Mesenchymal stem cell (in vitro differentiated cells and primary cell): ENCODE measurements around the gene MYL12B.
"Not testable (repeated sequence)": the region's sequence is repeated elsewhere in the genome, so short reads cannot be mapped to it uniquely, and the experiment has no call there.

Experiments used
- DNase-seq: peaks from one replicate; pipeline ENCODE4 v3.0.0-alpha.2; 2013
- H2AFZ ChIP-seq: one replicate; pipeline ENCODE4 v1.6.1; 2013; ENCODE audit warnings: low read depth, mild to moderate bottlenecking, control low read depth, inconsistent platforms, low read length, moderate library complexity
- H2AK5ac ChIP-seq: 2 replicates; pipeline ENCODE4 v1.6.1; 2013; ENCODE audit warnings: low read length, moderate library complexity, mild to moderate bottlenecking, inconsistent platforms; ENCODE audit not compliant: severe bottlenecking
- H2BK120ac ChIP-seq: one replicate; pipeline ENCODE4 v1.6.1; 2013; ENCODE audit warnings: low read depth, mild to moderate bottlenecking, inconsistent platforms, low read length, moderate library complexity
- H2BK12ac ChIP-seq, 2 experiments: one replicate each; pipeline ENCODE4 v1.6.1; 2013; ENCODE audit warnings: inconsistent platforms in 2 of 2, low read length in 2 of 2, mild to moderate bottlenecking in 2 of 2, moderate library complexity in 2 of 2, control low read depth in 1 of 2
- H2BK15ac ChIP-seq: one replicate; pipeline ENCODE4 v1.6.1; 2013; ENCODE audit warnings: mild to moderate bottlenecking, low read depth, inconsistent platforms; ENCODE audit not compliant: poor library complexity, severe bottlenecking
- H2BK5ac ChIP-seq: 2 replicates; pipeline ENCODE4 v1.6.1; 2013; ENCODE audit warnings: low read depth, mild to moderate bottlenecking, low read length, control low read depth, inconsistent platforms; ENCODE audit not compliant: poor library complexity, severe bottlenecking
- H3K14ac ChIP-seq, 2 experiments: one replicate each; pipeline ENCODE4 v1.6.1; 2013; ENCODE audit warnings: inconsistent platforms in 2 of 2, low read length in 2 of 2, control low read depth in 1 of 2, mild to moderate bottlenecking in 1 of 2, moderate library complexity in 1 of 2
- H3K18ac ChIP-seq, 2 experiments: one replicate each; pipeline ENCODE4 v1.6.1; 2013; ENCODE audit warnings: inconsistent platforms in 2 of 2, low read length in 2 of 2, control low read depth in 1 of 2, low read depth in 1 of 2, mild to moderate bottlenecking in 1 of 2
- H3K23ac ChIP-seq, 2 experiments: one replicate each; pipeline ENCODE4 v1.6.1; 2013; ENCODE audit warnings: inconsistent platforms in 2 of 2, low read length in 2 of 2, mild to moderate bottlenecking in 2 of 2, moderate library complexity in 2 of 2, control low read depth in 1 of 2
- H3K27ac ChIP-seq: 2 replicates; pipeline ENCODE4 v1.5.1; 2013; ENCODE audit warnings: mild to moderate bottlenecking, moderate library complexity, low read length, control low read depth, inconsistent platforms; ENCODE audit not compliant: poor library complexity, severe bottlenecking
- H3K27me3 ChIP-seq, 2 experiments: 2 replicates each; pipeline versions ENCODE4 v1.6.1 to v1.7.0; 2013; ENCODE audit warnings: low read length in 2 of 2, mild to moderate bottlenecking in 2 of 2, moderate library complexity in 2 of 2, control low read depth in 1 of 2, inconsistent platforms in 1 of 2; ENCODE audit not compliant: control insufficient read depth in 1 of 2, insufficient read depth in 1 of 2
- H3K36me3 ChIP-seq, 2 experiments: 2 replicates each; pipeline versions ENCODE4 v1.6.1 to v1.7.0; 2013; ENCODE audit warnings: low read length in 2 of 2, control low read depth in 1 of 2, inconsistent platforms in 1 of 2, low read depth in 1 of 2, mild to moderate bottlenecking in 1 of 2; ENCODE audit not compliant: insufficient read depth in 2 of 2, control insufficient read depth in 1 of 2
- H3K4ac ChIP-seq, 2 experiments: one replicate each; pipeline ENCODE4 v1.6.1; 2013; ENCODE audit warnings: inconsistent platforms in 2 of 2, low read length in 2 of 2, mild to moderate bottlenecking in 2 of 2, moderate library complexity in 2 of 2, control low read depth in 1 of 2, low read depth in 1 of 2
- H3K4me1 ChIP-seq: 2 replicates; pipeline ENCODE4 v1.6.1; 2013; ENCODE audit warnings: low read depth, low read length, control low read depth; ENCODE audit not compliant: control insufficient read depth, insufficient read depth
- H3K4me2 ChIP-seq: 2 replicates; pipeline ENCODE4 v1.6.1; 2013; ENCODE audit warnings: low read length, mild to moderate bottlenecking, inconsistent platforms; ENCODE audit not compliant: poor library complexity, severe bottlenecking
- H3K4me3 ChIP-seq, 2 experiments: 2 replicates each; pipeline versions ENCODE4 v1.5.1 to v1.7.0; 2013; ENCODE audit warnings: low read length in 2 of 2, mild to moderate bottlenecking in 2 of 2, control low read depth in 1 of 2, low read depth in 1 of 2; ENCODE audit not compliant: insufficient read depth in 1 of 2
- H3K79me1 ChIP-seq: replicated peaks from 2 replicates; pipeline ENCODE4 v1.6.1; 2013; ENCODE audit warnings: mild to moderate bottlenecking, control low read depth, low read length, inconsistent platforms; ENCODE audit not compliant: poor library complexity, severe bottlenecking
- H3K9ac ChIP-seq: 2 replicates; pipeline ENCODE4 v1.7.0; 2013; ENCODE audit warnings: mild to moderate bottlenecking, low read length, moderate library complexity
- H3K9me3 ChIP-seq: 2 replicates; pipeline ENCODE4 v1.7.0; 2013; ENCODE audit warnings: mild to moderate bottlenecking, low read length; ENCODE audit not compliant: control insufficient read depth
- H4K8ac ChIP-seq: one replicate; pipeline ENCODE4 v1.6.1; 2013; ENCODE audit warnings: inconsistent platforms, mild to moderate bottlenecking, low read length, moderate library complexity
- H4K91ac ChIP-seq: one replicate; pipeline ENCODE4 v1.6.1; 2013; ENCODE audit warnings: mild to moderate bottlenecking, low read length, inconsistent platforms
- WGBS: methylation state at CpG from one replicate; pipeline ENCODE4 v1.1.7; 2013; ENCODE audit warnings: mixed read lengths; 5-methylcytosine and 5-hydroxymethylcytosine counted together

The MYL12B gene

GRCh38 chr18:3219241-3219630, 42.7 kb upstream of the MYL12B start:
- Histone ChIP-seq H2BK5ac (no peak overlapping the region), H2AK5ac (no peak overlapping the region), H2BK120ac (no peak overlapping the region), H3K9me3 (no peaks in the 10 kb centered on the region), H2AFZ (no peak overlapping the region), H3K9ac (peak overlapping the region; percentile 63), H4K91ac (no peak overlapping the region), H3K14ac (no peak overlapping the region), H3K23ac (no peak overlapping the region), H2BK15ac (no peak overlapping the region), H4K8ac (no peak overlapping the region), H3K4ac (no peak overlapping the region), H3K36me3 (no peaks in the 10 kb centered on the region), H3K27me3 (no peaks in the 10 kb centered on the region), H3K4me2 (no peak overlapping the region), H3K79me1 (no peaks in the 10 kb centered on the region), H3K4me1 (no peaks in the 10 kb centered on the region), H3K4me3 (peak overlapping the region in 1 of 2 experiments; percentile 29), H3K27ac (no peak overlapping the region), H3K18ac (no peak overlapping the region), H2BK12ac (no peak overlapping the region)
- DNase-seq = no peak
- 95% methylated on average over 8 of the region's 8 CpGs for WGBS

GRCh38 chr18:3219631-3220335, 42.1 kb upstream of the MYL12B start, which contains the start of gene MYOM1:
Gene MYOM1, minus strand, starts transcription at chr18:3219968. Its CDS starts 4,745 bp downstream, at chr18:3215223.
- no peak within 1 kb of the TSS for H3K27ac ChIP-seq
- H3K4ac ChIP-seq = no peak within 1 kb of the TSS
- H4K8ac ChIP-seq = no peak within 1 kb of the TSS
- no peak within 1 kb of the TSS for H3K23ac ChIP-seq
- H3K9me3 ChIP-seq = no peaks in the 10 kb centered on the region
- H2BK5ac ChIP-seq = no peak within 1 kb of the TSS
- no peaks in the 10 kb centered on the region for H3K36me3 ChIP-seq
- WGBS = 85% methylated on average over 9 of the region's 9 CpGs
- H4K91ac ChIP-seq = no peak within 1 kb of the TSS
- H3K4me3 ChIP-seq = peak within 1 kb of the TSS in 1 of 2 experiments; percentile 29
- no peak within 1 kb of the TSS for H3K4me2 ChIP-seq
- no peaks in the 10 kb centered on the region for H3K4me1 ChIP-seq
- peak within 1 kb of the TSS in 1 of 2 experiments; percentile 41 for H3K14ac ChIP-seq
- DNase-seq = no peak
- peak within 1 kb of the TSS in 1 of 2 experiments; percentile 39 for H2BK12ac ChIP-seq
- H2AFZ ChIP-seq = no peak within 1 kb of the TSS
- no peak within 1 kb of the TSS for H2AK5ac ChIP-seq
- H3K9ac ChIP-seq = peak within 1 kb of the TSS; percentile 63
- no peaks in the 10 kb centered on the region for H3K27me3 ChIP-seq
- no peaks in the 10 kb centered on the region for H3K79me1 ChIP-seq
- H2BK15ac ChIP-seq = no peak within 1 kb of the TSS
- no peak within 1 kb of the TSS for H3K18ac ChIP-seq
- H2BK120ac ChIP-seq = no peak within 1 kb of the TSS

- not testable (repeated sequence) for H3K14ac ChIP-seq, H3K4me1 ChIP-seq, DNase-seq, H2BK5ac ChIP-seq, H3K4me3 ChIP-seq, H3K9me3 ChIP-seq, H2AK5ac ChIP-seq, H4K8ac ChIP-seq, H3K4ac ChIP-seq, H4K91ac ChIP-seq, H3K9ac ChIP-seq, H3K36me3 ChIP-seq, H2BK12ac ChIP-seq, H3K4me2 ChIP-seq, H3K18ac ChIP-seq, H2AFZ ChIP-seq, H2BK120ac ChIP-seq, H3K23ac ChIP-seq, H3K79me1 ChIP-seq, H2BK15ac ChIP-seq, H3K27ac ChIP-seq, H3K27me3 ChIP-seq
- WGBS = 89% methylated on average over 4 of the region's 4 CpGs
Measured at GRCh38 chr18:3220868-3221267, 41.1 kb upstream of the MYL12B start.

- H3K23ac ChIP-seq = no peak overlapping the region
- H3K4me2 ChIP-seq = no peak overlapping the region
Measured at GRCh38 chr18:3221496-3221895, 40.4 kb upstream of the MYL12B start.

More at GRCh38 chr18:3221496-3221895, 40.4 kb upstream of the MYL12B start:
- no peak overlapping the region for H2BK12ac ChIP-seq
- WGBS = 81% methylated on average over 5 of the region's 6 CpGs
- H3K79me1 ChIP-seq = no peaks in the 10 kb centered on the region
- no peak overlapping the region for H2AK5ac ChIP-seq
- no peaks in the 10 kb centered on the region for H3K9me3 ChIP-seq
- no peak overlapping the region for H3K4me3 ChIP-seq
- no peak overlapping the region for H2AFZ ChIP-seq
- H3K9ac ChIP-seq = no peak overlapping the region
- H4K91ac ChIP-seq = no peak overlapping the region
- no peak overlapping the region for H3K27ac ChIP-seq
- no peak overlapping the region for H4K8ac ChIP-seq
- no peaks in the 10 kb centered on the region for H3K27me3 ChIP-seq
- H3K4me1 ChIP-seq = no peaks in the 10 kb centered on the region
- no peak overlapping the region for H3K14ac ChIP-seq
- H2BK5ac ChIP-seq = no peak overlapping the region
- H2BK120ac ChIP-seq = no peak overlapping the region
- H2BK15ac ChIP-seq = no peak overlapping the region
- no peak overlapping the region for H3K4ac ChIP-seq
- H3K36me3 ChIP-seq = no peaks in the 10 kb centered on the region
- H3K18ac ChIP-seq = no peak overlapping the region
- no peak for DNase-seq
